Measurements from ENCODE around the gene ENTREP1.

The ENTREP1 gene

GRCh38 chr9:69412741-69413150, 87.7 kb downstream of the ENTREP1 start:
- DNase-seq (ENCODE audit: extremely low read depth, low read depth) = peak; percentile 31
- H3K4me3 ChIP-seq (replicated peaks; ENCODE audit: low read depth, low read length) = no peak overlapping the region
- peak; percentile 73 for TF ChIP-seq CTCF (IDR thresholded peaks at IDR 0.05; ENCODE audit: low read depth, low read length, missing control alignments)

- no peak for DNase-seq (ENCODE audit: extremely low read depth, low read depth)
- no peak for TF ChIP-seq CTCF (IDR thresholded peaks at IDR 0.05; ENCODE audit: low read depth, low read length, missing control alignments)
These were observed 95.7 kb downstream of the ENTREP1 start for GRCh38 chr9:69420611-69421270.

GRCh38 chr9:69421908-69422801, 97.1 kb downstream of the ENTREP1 start:
- no peak overlapping the region for H3K4me3 ChIP-seq (replicated peaks; ENCODE audit: low read depth, low read length)
- peak; percentile 70 for TF ChIP-seq CTCF (IDR thresholded peaks at IDR 0.05; ENCODE audit: low read depth, low read length, missing control alignments)
- peak; percentile 43 for DNase-seq (ENCODE audit: extremely low read depth, low read depth)

More at GRCh38 chr9:69420611-69421270, 95.7 kb downstream of the ENTREP1 start:
- H3K4me3 ChIP-seq (replicated peaks; ENCODE audit: low read depth, low read length) = no peak overlapping the region

GRCh38 chr9:69425136-69425801, 100.3 kb downstream of the ENTREP1 start:
- TF ChIP-seq CTCF (IDR thresholded peaks at IDR 0.05; ENCODE audit: low read depth, low read length, missing control alignments) = no peak
- no peak for DNase-seq (ENCODE audit: extremely low read depth, low read depth)
- no peak overlapping the region for H3K4me3 ChIP-seq (replicated peaks; ENCODE audit: low read depth, low read length)

- no peak for DNase-seq (ENCODE audit: extremely low read depth, low read depth)
- no peak for TF ChIP-seq CTCF (IDR thresholded peaks at IDR 0.05; ENCODE audit: low read depth, low read length, missing control alignments)
- H3K4me3 ChIP-seq (replicated peaks; ENCODE audit: low read depth, low read length) = no peak overlapping the region
These were observed 102.3 kb downstream of the ENTREP1 start for GRCh38 chr9:69427286-69427685.

GRCh38 chr9:69428017-69428785, 103.2 kb downstream of the ENTREP1 start:
- H3K4me3 ChIP-seq (replicated peaks; ENCODE audit: low read depth, low read length) = no peak overlapping the region
- no peak for TF ChIP-seq CTCF (IDR thresholded peaks at IDR 0.05; ENCODE audit: low read depth, low read length, missing control alignments)
- no peak for DNase-seq (ENCODE audit: extremely low read depth, low read depth)
